ENCODE data around the gene TMPRSS6.

GRCh38 chr22:37067428-37067827, 42.1 kb downstream of the TMPRSS6 start:
- TF ChIP-seq CTCF (IDR thresholded peaks at IDR 0.05 in 4 of 5, conservative IDR thresholded peaks at IDR 0.05 in 1 of 5), result no peak
- TF ChIP-seq POLR2A (IDR thresholded peaks at IDR 0.05), result no peak
